Stomach (tissue), 9 donors: Measurements from ENCODE around the gene TMEM14B. TPM values are rescaled to one million over a fixed set of nuclear protein-coding genes. Genes with fewer than 3 reads are reported as not detected.
"Not testable (repeated sequence)": the region's sequence is repeated elsewhere in the genome, so short reads cannot be mapped to it uniquely, and the experiment has no call there.

Experiments used
- DNase-seq, 2 donors: peaks; one replicate each; pipeline versions ENCODE4 v3.0.0 to v3.0.0-alpha.2; 2013 to 2019
- H3K27ac ChIP-seq, 5 donors: fragments of 200-600 bp in 4 of 5; sonication (generic) in 4 of 5; one replicate each; pipeline ENCODE4 v1.5.1; 2013 to 2019; ENCODE audit warnings: mild to moderate bottlenecking in 1 of 5, moderate library complexity in 1 of 5
- H3K27me3 ChIP-seq, 3 donors: fragments of 200-600 bp; sonication (generic); one replicate each; pipeline ENCODE4 v1.5.1; 2017 to 2019; ENCODE audit warnings: mixed run types in 1 of 3
- H3K36me3 ChIP-seq, 4 donors: fragments of 200-600 bp; sonication (generic); 1 replicate in 3 of 4; 2 replicates in 1 of 4; pipeline ENCODE4 v1.5.1; 2016 to 2019
- H3K4me1 ChIP-seq, 4 donors: fragments of 200-600 bp; sonication (generic); one replicate each; pipeline ENCODE4 v1.5.1; 2016 to 2019
- H3K4me3 ChIP-seq, 4 donors: fragments of 200-600 bp; sonication (generic) in 3 of 4; one replicate each; pipeline ENCODE4 v1.5.1; 2016 to 2019; ENCODE audit warnings: mild to moderate bottlenecking in 1 of 4
- H3K9me3 ChIP-seq, 4 donors: fragments of 200-600 bp; sonication (generic); one replicate each; pipeline ENCODE4 v1.5.1; 2016 to 2019
- CTCF ChIP-seq, 7 experiments: fragments of 450-650 bp in 4 of 7; fragments of 200-600 bp in 3 of 7; sonication (generic) in 3 of 7; IDR thresholded peaks; one replicate each; pipeline ENCODE4 v1.5.1; 2016 to 2019; ENCODE audit warnings: antibody characterized with exemption in 7 of 7, control low read depth in 2 of 7, mild to moderate bottlenecking in 1 of 7
- EP300 ChIP-seq: sonication (generic); formaldehyde crosslinking; IDR thresholded peaks from one replicate; pipeline ENCODE4 v1.6.1; 2017; ENCODE audit warnings: antibody characterized with exemption
- POLR2A ChIP-seq, 4 donors: fragments of 450-650 bp; IDR thresholded peaks; one replicate each; pipeline ENCODE4 v1.6.1; 2016; ENCODE audit warnings: antibody characterized with exemption in 4 of 4, control low read depth in 2 of 4, mild to moderate bottlenecking in 1 of 4, moderate library complexity in 1 of 4
- POLR2AphosphoS5 ChIP-seq, 3 donors: sonication (generic); formaldehyde crosslinking; IDR thresholded peaks; one replicate each; pipeline ENCODE4 v1.6.1; 2016; ENCODE audit warnings: antibody characterized with exemption in 3 of 3
- WGBS, 5 donors: extraction: QIAGEN DNeasy Blood & Tissue Kit in 3 of 5; methylation state at CpG; one replicate each; pipeline versions ENCODE4 v1.1.5 to v1.1.7; 2013 to 2018; 5-methylcytosine and 5-hydroxymethylcytosine counted together
- intact Hi-C: fragments of 100-400 bp; cut with DNase I; formaldehyde crosslinking; loops from one replicate; pipeline ENCODE4 v1.15.1; 2023; ENCODE audit warnings: low total_unique reads
- polyA plus RNA-seq, 3 donors: library from polyadenylated mRNA; stranded (reverse); fragments of 200-250 nt; gene quantifications; one replicate each; pipeline ENCODE4 v1.2.3, GENCODE V29; 2013
- total RNA-seq, 5 donors: library from RNA; depleted of rRNA; stranded (reverse); fragments of >200 nt; gene quantifications; one replicate each; pipeline versions ENCODE4 v1.1.0 to v1.2.3, GENCODE V29; 2014 to 2016
- donor health status: healthy with polysubstance abuse.
- donor health status: Bipolar disorder and iron deficiency.
- donor health status: healthy.

Gene TMEM14B
- total and polyA plus RNA-seq, 8 donors = 35.3 to 108 (median 83.9) TPM

- intact Hi-C loops = no loop called here
- WGBS, 5 donors = 80 to 95% (median 86%) methylated on average over 3 of the region's 3 CpGs
- Histone ChIP-seq H3K9me3 (no peaks in the 10 kb centered on the region), H3K4me3 (no peak overlapping the region), H3K27ac (no peak overlapping the region), H3K27me3 (no peaks in the 10 kb centered on the region), H3K36me3 (peaks cover 29 to 91% (median 87%) of the 10 kb centered on the region in 4 donors), H3K4me1 (peaks cover 4 to 22% (median 7%) of the 10 kb centered on the region in 4 donors)
- DNase-seq = no peak
- TF ChIP-seq EP300 = no peak
- no peak for TF ChIP-seq POLR2A (IDR thresholded peaks at IDR 0.05)
- no peak for TF ChIP-seq POLR2AphosphoS5 (IDR thresholded peaks at IDR 0.05)
- TF ChIP-seq CTCF (IDR thresholded peaks at IDR 0.05) = no peak
Observed at GRCh38 chr6:10730254-10730653, 17.4 kb upstream of the TMEM14B start.

GRCh38 chr6:10733151-10733715 lies 14.4 kb upstream of the TMEM14B start:
- intact Hi-C loops = no loop called here

GRCh38 chr6:10733863-10734262 lies 13.7 kb upstream of the TMEM14B start:
- H3K4me1 ChIP-seq = no peaks in the 10 kb centered on the region
- 91 to 98% (median 95%) methylated on average over 3 of the region's 3 CpGs for WGBS, 5 donors
- no peak for DNase-seq
- TF ChIP-seq CTCF (IDR thresholded peaks at IDR 0.05) (no peak), POLR2A (IDR thresholded peaks at IDR 0.05) (no peak), EP300 (no peak), POLR2AphosphoS5 (IDR thresholded peaks at IDR 0.05) (no peak)
- peaks cover 17 to 56% (median 52%) of the 10 kb centered on the region in 4 donors for H3K36me3 ChIP-seq
- no peak overlapping the region for H3K4me3 ChIP-seq
- H3K27ac ChIP-seq = no peak overlapping the region
- H3K27me3 ChIP-seq = no peaks in the 10 kb centered on the region
- no peaks in the 10 kb centered on the region for H3K9me3 ChIP-seq
- intact Hi-C loops = no loop called here

More at GRCh38 chr6:10733151-10733715, 14.4 kb upstream of the TMEM14B start:
- H3K27ac ChIP-seq = no peak overlapping the region
- no peak for DNase-seq
- H3K36me3 ChIP-seq = peaks cover 17 to 62% (median 58%) of the 10 kb centered on the region in 4 donors
- H3K9me3 ChIP-seq = no peaks in the 10 kb centered on the region
- TF ChIP-seq POLR2AphosphoS5 (IDR thresholded peaks at IDR 0.05) = no peak
- H3K4me1 ChIP-seq = no peaks in the 10 kb centered on the region
- no peak overlapping the region for H3K4me3 ChIP-seq
- no peaks in the 10 kb centered on the region for H3K27me3 ChIP-seq
- 92 to 95% (median 94%) methylated on average over 17 of the region's 17 CpGs for WGBS, 5 donors

GRCh38 chr6:10736731-10737130 lies 10.9 kb upstream of the TMEM14B start:
- Histone ChIP-seq H3K4me3 (no peak overlapping the region), H3K36me3 (peaks cover 0 to 30% (median 29%) of the 10 kb centered on the region in 4 donors), H3K27me3 (no peaks in the 10 kb centered on the region), H3K27ac (no peak overlapping the region), H3K9me3 (no peaks in the 10 kb centered on the region), H3K4me1 (no peaks in the 10 kb centered on the region)
- intact Hi-C loops = no loop called here
- no peak for DNase-seq
- TF ChIP-seq POLR2AphosphoS5 (IDR thresholded peaks at IDR 0.05) = no peak
- TF ChIP-seq CTCF (IDR thresholded peaks at IDR 0.05) = no peak
- no peak for TF ChIP-seq POLR2A (IDR thresholded peaks at IDR 0.05)
- no peak for TF ChIP-seq EP300
- WGBS, 5 donors = 85 to 96% (median 90%) methylated on average over 2 of the region's 2 CpGs

GRCh38 chr6:10740061-10740460 lies 7.5 kb upstream of the TMEM14B start:
- no peak for TF ChIP-seq POLR2AphosphoS5 (IDR thresholded peaks at IDR 0.05)
- no peak for TF ChIP-seq CTCF (IDR thresholded peaks at IDR 0.05)
- TF ChIP-seq POLR2A (IDR thresholded peaks at IDR 0.05) = no peak
- no peak for TF ChIP-seq EP300
- no peaks in the 10 kb centered on the region for H3K4me1 ChIP-seq
- H3K9me3 ChIP-seq = no peaks in the 10 kb centered on the region
- H3K27ac ChIP-seq = no peak overlapping the region
- H3K4me3 ChIP-seq = no peak overlapping the region
- no peaks in the 10 kb centered on the region for H3K27me3 ChIP-seq
- intact Hi-C loops = no loop called here
- no peak for DNase-seq
- peaks cover 0 to 23% (median 15%) of the 10 kb centered on the region in 4 donors for H3K36me3 ChIP-seq

- peaks cover 0 to 23% (median 15%) of the 10 kb centered on the region in 4 donors for H3K36me3 ChIP-seq
- H3K27ac ChIP-seq, H3K9me3 ChIP-seq, H3K27me3 ChIP-seq, H3K4me1 ChIP-seq, intact Hi-C loops, DNase-seq, H3K4me3 ChIP-seq: not testable (repeated sequence)
- WGBS, 5 donors = 65 to 86% (median 72%) methylated on average over 3 to 4 of the region's 4 CpGs
Observed at GRCh38 chr6:10741643-10742042, 6.0 kb upstream of the TMEM14B start.
